GM18505 (cell line): ENCODE results near the gene FHIT.
"Not testable (repeated sequence)": the region's sequence is repeated elsewhere in the genome, so short reads cannot be mapped to it uniquely, and the experiment has no call there.

ENCODE experiments used
- ATAC-seq: cut with Tn5 transposase; IDR thresholded peaks from one replicate; pipeline ENCODE4 v1.9.1; 2021; ENCODE audit not compliant: unreplicated experiment
- POLR2A ChIP-seq: IDR thresholded peaks from 4 replicates; pipeline ENCODE4 v1.6.1; 2011; ENCODE audit warnings: borderline replicate concordance; ENCODE audit not compliant: insufficient read depth, insufficient read length; ENCODE audit errors: extremely low read depth

Gene FHIT

GRCh38 chr3:60906283-60906682 is 345.0 kb downstream of the FHIT start:
- ATAC-seq = no peak
- TF ChIP-seq POLR2A = no peak

- no peak for TF ChIP-seq POLR2A
- no peak for ATAC-seq
Measured at GRCh38 chr3:60898321-60898720, 352.9 kb downstream of the FHIT start.

- no peak for TF ChIP-seq POLR2A
- ATAC-seq = no peak
Measured at GRCh38 chr3:60893946-60894345, 357.3 kb downstream of the FHIT start.

GRCh38 chr3:60890226-60890625 is 361.0 kb downstream of the FHIT start:
- no peak for TF ChIP-seq POLR2A
- ATAC-seq = no peak

- ATAC-seq = not testable (repeated sequence)
Measured at GRCh38 chr3:60888952-60889351, 362.3 kb downstream of the FHIT start.

- no peak for ATAC-seq
- TF ChIP-seq POLR2A = no peak
Measured at GRCh38 chr3:60887574-60887973, 363.7 kb downstream of the FHIT start.

- no peak for ATAC-seq
Measured at GRCh38 chr3:60886518-60886917, 364.7 kb downstream of the FHIT start.

GRCh38 chr3:60884005-60884404 is 367.2 kb downstream of the FHIT start:
- no peak for TF ChIP-seq POLR2A
- no peak for ATAC-seq

More at GRCh38 chr3:60886518-60886917, 364.7 kb downstream of the FHIT start:
- no peak for TF ChIP-seq POLR2A

- ATAC-seq = no peak
- TF ChIP-seq POLR2A = no peak
Measured at GRCh38 chr3:60877188-60877587, 374.1 kb downstream of the FHIT start.

GRCh38 chr3:60870396-60870795 is 380.9 kb downstream of the FHIT start:
- ATAC-seq = no peak
- TF ChIP-seq POLR2A = no peak

- ATAC-seq = no peak
- TF ChIP-seq POLR2A = no peak
Measured at GRCh38 chr3:60867200-60867599, 384.1 kb downstream of the FHIT start.

GRCh38 chr3:60856257-60857046 is 394.8 kb downstream of the FHIT start:
- no peak for ATAC-seq
- no peak for TF ChIP-seq POLR2A

GRCh38 chr3:60855250-60855649 is 396.0 kb downstream of the FHIT start:
- no peak for TF ChIP-seq POLR2A

GRCh38 chr3:60854791-60855190 is 396.5 kb downstream of the FHIT start:
- no peak for ATAC-seq

More at GRCh38 chr3:60855250-60855649, 396.0 kb downstream of the FHIT start:
- ATAC-seq = no peak

More at GRCh38 chr3:60854791-60855190, 396.5 kb downstream of the FHIT start:
- TF ChIP-seq POLR2A = no peak
